Uterus (tissue), 2 donors: Measurements from ENCODE around the gene GASK1A.

Experiments
- CTCF ChIP-seq, 4 experiments: fragments of 200-600 bp in 2 of 4; fragments of 450-650 bp in 2 of 4; sonication (generic) in 2 of 4; IDR thresholded peaks; one replicate each; pipeline ENCODE4 v1.5.1; 2016 to 2019; ENCODE audit warnings: antibody characterized with exemption in 4 of 4, mild to moderate bottlenecking in 2 of 4, moderate library complexity in 1 of 4
- POLR2A ChIP-seq, 2 donors: fragments of 450-650 bp; IDR thresholded peaks; one replicate each; pipeline ENCODE4 v1.6.1; 2016; ENCODE audit warnings: antibody characterized with exemption in 2 of 2, mild to moderate bottlenecking in 1 of 2, moderate library complexity in 1 of 2

DNA sequence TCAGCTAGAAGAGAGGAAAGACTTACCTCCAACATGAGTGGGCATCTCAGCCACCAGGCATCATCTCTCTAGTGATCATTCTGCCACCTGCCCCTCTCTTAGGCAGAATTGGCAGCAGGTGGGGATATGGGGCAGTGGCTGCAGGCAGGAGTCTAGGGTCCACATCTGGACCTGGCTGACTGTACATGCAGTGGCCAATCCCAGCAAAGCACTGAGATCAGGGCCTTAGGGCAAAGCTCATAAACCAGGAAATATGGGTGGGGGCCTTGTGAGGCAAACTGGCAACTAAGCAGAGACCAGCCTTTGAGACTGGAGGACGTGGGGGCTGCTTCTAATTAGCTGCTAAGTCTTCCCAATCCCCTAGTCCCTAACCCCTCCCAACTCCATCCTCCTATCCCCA is 113.9 kb downstream of the GASK1A start:
- TF ChIP-seq CTCF (IDR thresholded peaks at IDR 0.05) (no peak), POLR2A (IDR thresholded peaks at IDR 0.05) (no peak)
